ENCODE results near the gene PNPLA1. TPM values are rescaled to one million over a fixed set of nuclear protein-coding genes. Genes with fewer than 3 reads are reported as not detected.

Gene PNPLA1
- total RNA-seq, 1 experiment from 2014 or later: 0.10 TPM

DNA sequence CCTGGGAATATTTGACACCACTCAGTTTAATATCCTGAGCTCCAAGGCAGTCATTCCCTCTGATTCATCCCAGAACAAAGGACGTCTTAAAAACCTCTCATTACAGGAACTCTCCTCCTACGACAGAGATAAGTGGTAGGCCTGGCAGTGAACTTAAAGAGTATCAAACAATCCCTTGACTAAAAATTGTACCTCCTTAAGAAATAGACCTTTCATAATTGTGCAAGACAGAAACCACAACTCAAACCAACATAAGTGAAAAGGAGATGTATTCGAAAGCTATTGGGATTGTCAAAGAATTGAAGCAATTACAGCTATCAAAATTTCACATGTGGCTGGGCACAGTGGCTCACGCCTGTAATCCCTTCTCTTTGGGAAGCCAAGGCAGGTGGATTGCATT is 86.0 kb downstream of the PNPLA1 start:
- Histone ChIP-seq H4K20me1 (ENCODE audit: insufficient read depth) (no peaks in the 10 kb centered on the region), H3K9me2 (ENCODE audit: insufficient read depth) (no peaks in the 10 kb centered on the region), H3K36me3 (ENCODE audit: control insufficient read depth in 1 of 2, insufficient read depth in 2 of 2, low read length in 2 of 2) (no peaks in the 10 kb centered on the region), H3K9ac (ENCODE audit: low read length) (no peak overlapping the region), H3K4me3 (replicated peaks in 1 of 2; ENCODE audit: low read depth in 1 of 2, low read length in 2 of 2) (no peak overlapping the region), H3K4me1 (ENCODE audit: control insufficient read depth in 1 of 2, insufficient read depth in 2 of 2, low read length in 2 of 2) (peaks cover 0 to 13% of the 10 kb centered on the region in 2 experiments; a peak in 2 of 4 replicates), H3K27ac (ENCODE audit: low read depth, low read length) (no peak overlapping the region), H3K27me3 (ENCODE audit: insufficient read depth, low read length) (no peaks in the 10 kb centered on the region), H3K79me2 (ENCODE audit: insufficient read depth, low read length) (no peaks in the 10 kb centered on the region), H3K9me3 (ENCODE audit: control insufficient read depth in 1 of 2, insufficient read depth in 1 of 2, low read depth in 1 of 2, low read length in 2 of 2) (peaks cover 0 to 5% of the 10 kb centered on the region in 2 experiments; a peak in 1 of 4 replicates), H3K4me2 (ENCODE audit: low read length) (no peak overlapping the region), H2AFZ (ENCODE audit: low read depth, low read length, poor library complexity, severe bottlenecking) (no peak overlapping the region)
- intact Hi-C loops (cut with micrococcal nuclease): no loop called here
- ChIA-PET RAD21 (ENCODE audit: low non-redundant PET in 1 of 2, low total read pairs in 2 of 2, uncharacterized antibody in 2 of 2, unreplicated experiment in 2 of 2) (no interaction called here), POLR2A (interaction anchor here (0.6 kb wide), 1 partner anchor 192 kb away, joined by 3 read pairs; no protein-coding TSS in a partner anchor), CTCF (no interaction called here)
- DNase-seq (ENCODE audit: low read depth, low spot score) (no peak), ATAC-seq (no peak)
- TF ChIP-seq SIN3A (IDR thresholded peaks at IDR 0.05; ENCODE audit: low read depth): no peak
- no peak for TF ChIP-seq YY1 (IDR thresholded peaks at IDR 0.05; ENCODE audit: extremely low read depth, insufficient replicate concordance, low read depth, low read length)
- TF ChIP-seq, protein P1, sequence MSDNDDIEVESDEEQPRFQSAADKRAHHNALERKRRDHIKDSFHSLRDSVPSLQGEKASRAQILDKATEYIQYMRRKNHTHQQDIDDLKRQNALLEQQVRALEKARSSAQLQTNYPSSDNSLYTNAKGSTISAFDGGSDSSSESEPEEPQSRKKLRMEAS (IDR thresholded peaks at IDR 0.05): no peak
- TF ChIP-seq, protein P2, sequence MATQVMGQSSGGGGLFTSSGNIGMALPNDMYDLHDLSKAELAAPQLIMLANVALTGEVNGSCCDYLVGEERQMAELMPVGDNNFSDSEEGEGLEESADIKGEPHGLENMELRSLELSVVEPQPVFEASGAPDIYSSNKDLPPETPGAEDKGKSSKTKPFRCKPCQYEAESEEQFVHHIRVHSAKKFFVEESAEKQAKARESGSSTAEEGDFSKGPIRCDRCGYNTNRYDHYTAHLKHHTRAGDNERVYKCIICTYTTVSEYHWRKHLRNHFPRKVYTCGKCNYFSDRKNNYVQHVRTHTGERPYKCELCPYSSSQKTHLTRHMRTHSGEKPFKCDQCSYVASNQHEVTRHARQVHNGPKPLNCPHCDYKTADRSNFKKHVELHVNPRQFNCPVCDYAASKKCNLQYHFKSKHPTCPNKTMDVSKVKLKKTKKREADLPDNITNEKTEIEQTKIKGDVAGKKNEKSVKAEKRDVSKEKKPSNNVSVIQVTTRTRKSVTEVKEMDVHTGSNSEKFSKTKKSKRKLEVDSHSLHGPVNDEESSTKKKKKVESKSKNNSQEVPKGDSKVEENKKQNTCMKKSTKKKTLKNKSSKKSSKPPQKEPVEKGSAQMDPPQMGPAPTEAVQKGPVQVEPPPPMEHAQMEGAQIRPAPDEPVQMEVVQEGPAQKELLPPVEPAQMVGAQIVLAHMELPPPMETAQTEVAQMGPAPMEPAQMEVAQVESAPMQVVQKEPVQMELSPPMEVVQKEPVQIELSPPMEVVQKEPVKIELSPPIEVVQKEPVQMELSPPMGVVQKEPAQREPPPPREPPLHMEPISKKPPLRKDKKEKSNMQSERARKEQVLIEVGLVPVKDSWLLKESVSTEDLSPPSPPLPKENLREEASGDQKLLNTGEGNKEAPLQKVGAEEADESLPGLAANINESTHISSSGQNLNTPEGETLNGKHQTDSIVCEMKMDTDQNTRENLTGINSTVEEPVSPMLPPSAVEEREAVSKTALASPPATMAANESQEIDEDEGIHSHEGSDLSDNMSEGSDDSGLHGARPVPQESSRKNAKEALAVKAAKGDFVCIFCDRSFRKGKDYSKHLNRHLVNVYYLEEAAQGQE (IDR thresholded peaks at IDR 0.05; ENCODE audit: low read depth): no peak
- TF ChIP-seq ZNF274 (IDR thresholded peaks at IDR 0.05; ENCODE audit: low read depth, low read length): no peak
- TF ChIP-seq, protein P3, sequence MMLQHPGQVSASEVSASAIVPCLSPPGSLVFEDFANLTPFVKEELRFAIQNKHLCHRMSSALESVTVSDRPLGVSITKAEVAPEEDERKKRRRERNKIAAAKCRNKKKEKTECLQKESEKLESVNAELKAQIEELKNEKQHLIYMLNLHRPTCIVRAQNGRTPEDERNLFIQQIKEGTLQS (IDR thresholded peaks at IDR 0.05): no peak
- TF ChIP-seq JUND (IDR thresholded peaks at IDR 0.05): no peak
- TF ChIP-seq CBX3 (IDR thresholded peaks at IDR 0.05; ENCODE audit: low read depth): no peak
- BruUV-seq (replicated peaks): no TSS peak

All from HCT116 (cell line).